ENCODE results near the gene PRKCH.

PRKCH gene

DNA sequence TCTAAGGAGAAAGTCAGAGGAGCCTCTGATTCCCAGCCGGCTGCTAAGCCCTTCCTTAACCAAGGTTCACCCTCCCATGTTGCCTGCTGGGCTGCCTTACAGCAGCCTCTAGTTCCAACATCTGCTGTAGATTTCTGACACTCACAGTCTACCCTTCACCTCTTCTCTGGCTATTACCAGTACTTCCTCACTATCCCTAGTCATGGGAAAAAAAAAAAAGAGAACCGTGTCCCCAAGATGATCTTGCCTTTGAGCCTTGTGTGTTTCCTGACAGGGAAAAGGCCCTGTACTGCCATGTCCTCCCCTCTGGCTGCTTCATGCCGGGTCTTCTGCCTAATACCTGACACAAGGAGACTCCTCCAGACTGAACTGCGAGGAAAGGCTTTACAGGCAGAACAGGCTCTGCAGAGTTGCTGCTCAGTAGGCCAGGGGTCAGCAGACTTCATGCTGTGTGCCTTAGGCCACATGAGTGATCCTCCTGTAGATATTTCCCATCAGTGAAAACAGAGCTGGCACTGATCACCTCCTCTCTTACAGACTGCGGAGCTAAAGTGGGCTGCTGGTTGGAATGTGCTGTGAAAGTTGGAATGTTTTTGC is 46.8 kb downstream of the PRKCH start:
- DNase-seq (ENCODE audit: low read depth) = no peak

DNA sequence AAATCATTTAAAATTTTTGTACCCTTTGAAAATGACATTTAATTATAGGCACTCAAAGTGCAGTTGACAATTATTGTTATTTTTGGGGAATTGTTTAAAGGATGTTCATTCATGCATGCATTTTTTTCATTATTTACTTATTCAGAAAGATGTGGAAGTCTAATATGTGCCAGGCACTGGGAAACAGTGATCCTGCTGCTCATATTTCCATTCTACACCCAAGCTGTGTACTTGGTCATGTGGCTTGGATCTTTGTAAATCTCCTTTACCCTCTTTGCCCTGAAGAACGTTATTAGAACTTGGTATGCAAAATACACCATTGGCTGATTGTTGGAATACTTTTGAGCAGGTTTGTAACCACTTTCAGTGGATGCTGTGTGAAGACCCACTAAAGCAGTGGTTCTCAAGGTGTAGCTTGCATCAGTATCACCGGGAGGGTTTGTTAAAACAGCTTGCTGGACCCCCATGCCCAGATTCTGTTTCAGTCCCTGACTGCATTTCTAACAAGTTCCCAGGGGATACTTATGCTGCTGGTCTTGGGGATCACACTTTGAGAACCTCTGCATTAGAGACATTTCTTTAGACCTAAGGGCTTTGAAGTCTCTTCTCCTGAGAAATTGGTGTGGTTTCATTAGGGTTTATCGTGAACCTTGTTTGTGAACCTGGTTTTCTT is 47.5 kb downstream of the PRKCH start:
- no peak for DNase-seq (ENCODE audit: low read depth)

DNA sequence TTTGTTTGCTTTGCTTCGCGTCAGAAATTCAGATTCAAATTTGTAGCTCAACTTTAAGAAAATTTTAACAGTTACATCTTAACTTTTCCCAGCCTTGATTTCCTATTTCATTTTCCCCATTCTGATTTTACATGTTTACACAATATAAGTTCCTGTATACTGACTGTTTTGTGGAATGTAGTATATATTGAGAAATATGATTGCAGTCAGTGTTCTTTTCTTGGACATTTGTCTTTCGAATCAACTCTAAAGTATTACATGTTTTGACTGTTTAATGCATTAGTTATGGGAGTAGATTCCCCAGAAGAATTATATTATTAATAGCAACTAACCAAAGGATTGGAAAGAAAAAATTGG is 48.1 kb downstream of the PRKCH start:
- DNase-seq (ENCODE audit: low read depth) = no peak

DNA sequence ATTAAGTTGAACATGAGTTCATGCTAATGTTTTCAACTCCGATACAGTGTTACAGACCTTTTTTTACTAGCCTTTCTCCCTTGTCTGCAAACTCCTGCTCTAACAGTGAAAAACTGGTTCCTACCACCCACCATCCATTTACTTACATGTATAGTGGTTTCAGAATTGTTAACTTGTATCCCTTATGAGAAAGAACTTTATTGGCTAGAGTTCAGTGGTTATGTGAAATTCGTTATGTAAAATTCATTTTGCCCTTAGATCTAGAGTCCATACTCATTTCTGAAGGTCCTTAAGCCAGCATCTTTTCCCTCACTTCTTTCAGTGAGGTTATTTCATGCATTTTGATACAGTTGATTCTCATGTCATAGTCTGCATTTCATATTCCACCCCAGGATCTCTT is 51.0 kb downstream of the PRKCH start:
- DNase-seq (ENCODE audit: low read depth) = no peak

DNA sequence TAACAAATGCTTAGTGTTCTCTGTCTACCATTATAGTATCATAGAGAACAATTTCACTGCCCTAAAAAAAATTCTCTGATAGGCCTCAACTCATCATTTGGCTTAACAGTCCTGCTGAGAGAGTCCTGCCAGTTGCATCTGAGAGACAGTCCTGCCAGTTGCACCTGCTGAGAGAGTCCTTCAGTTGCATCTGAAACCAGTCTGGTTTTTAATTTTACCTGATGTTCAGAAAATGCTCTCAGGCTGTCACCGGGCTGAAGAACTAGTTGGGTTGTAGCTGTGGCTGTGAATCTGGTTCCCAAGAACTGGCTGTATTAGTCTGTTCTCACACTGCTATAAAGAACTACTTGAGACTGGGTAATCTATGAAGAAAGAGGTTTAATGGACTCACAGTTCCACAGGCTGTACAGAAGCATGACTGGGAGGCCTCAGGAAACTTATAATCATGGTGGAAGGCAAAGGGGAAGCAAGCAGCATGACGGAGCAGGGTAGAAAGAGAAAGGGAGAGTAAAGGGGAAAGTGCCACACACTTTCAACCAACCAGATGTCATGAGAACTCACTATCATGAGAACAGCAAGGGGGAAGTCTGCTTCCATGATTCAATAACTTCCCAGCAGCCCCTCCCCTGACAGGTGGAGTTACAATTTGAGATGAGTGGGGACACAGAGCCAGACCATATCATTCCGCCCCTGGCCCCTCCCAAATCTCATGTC is 51.6 kb downstream of the PRKCH start:
- no peak for DNase-seq (ENCODE audit: low read depth)

DNA sequence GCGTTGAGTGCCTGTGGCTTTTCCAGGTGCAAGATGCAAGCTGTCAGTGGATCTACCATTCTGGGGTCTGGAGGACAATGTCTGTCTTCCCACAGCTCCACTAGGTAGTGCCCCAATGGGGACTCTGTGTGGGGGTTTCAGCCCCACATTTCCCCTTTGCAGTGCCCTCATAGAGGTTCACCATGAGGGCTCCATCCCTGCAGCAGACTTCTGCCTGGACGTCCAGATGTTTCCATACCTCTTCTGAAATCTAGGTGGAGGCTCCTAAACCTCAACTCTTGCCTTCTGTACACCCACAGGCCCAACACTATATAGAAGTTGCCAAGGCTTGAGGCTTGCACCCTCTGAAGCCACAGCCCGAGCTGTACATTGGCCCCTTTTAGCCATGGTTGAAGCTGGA is 52.9 kb downstream of the PRKCH start:
- no peak for DNase-seq (ENCODE audit: low read depth)

DNA sequence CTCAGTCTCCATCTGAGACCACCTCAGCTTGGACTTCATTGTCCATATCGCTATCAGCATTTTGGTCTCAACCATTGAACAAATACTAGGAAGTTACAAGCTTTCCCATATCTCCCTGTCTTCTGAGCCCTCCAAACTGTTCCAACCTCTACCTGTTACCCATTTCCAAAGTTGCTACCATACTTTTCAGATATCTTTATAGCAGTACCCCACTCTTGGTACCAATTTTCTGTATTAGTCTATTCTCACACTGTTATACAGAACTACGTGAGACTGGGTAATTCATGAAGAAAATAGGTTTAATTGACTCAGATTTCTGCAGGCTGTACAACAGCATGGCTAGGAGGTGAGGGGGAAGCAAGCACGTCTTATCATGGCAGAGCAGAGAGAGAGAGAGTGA is 53.8 kb downstream of the PRKCH start:
- no peak for DNase-seq (ENCODE audit: low read depth)

DNA sequence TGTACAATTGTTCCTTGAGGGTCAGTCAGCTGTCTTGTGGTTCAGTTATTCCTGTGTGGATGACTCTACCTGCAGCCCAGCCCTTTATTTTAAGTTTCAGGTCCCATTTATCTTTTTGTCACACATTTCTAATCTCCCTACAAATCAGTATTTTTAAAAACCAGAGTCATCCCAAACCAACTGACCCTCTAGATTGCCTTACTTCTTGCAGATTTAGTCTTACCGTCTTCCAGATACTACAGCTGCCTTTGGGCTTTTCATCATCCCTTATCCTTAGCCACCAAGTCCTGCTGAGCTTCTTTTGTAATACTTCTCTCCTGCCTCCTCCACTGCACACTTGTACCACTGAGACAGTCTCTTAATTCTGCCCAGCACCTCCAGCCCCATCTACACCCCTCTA is 54.9 kb downstream of the PRKCH start:
- DNase-seq (ENCODE audit: low read depth) = no peak

DNA sequence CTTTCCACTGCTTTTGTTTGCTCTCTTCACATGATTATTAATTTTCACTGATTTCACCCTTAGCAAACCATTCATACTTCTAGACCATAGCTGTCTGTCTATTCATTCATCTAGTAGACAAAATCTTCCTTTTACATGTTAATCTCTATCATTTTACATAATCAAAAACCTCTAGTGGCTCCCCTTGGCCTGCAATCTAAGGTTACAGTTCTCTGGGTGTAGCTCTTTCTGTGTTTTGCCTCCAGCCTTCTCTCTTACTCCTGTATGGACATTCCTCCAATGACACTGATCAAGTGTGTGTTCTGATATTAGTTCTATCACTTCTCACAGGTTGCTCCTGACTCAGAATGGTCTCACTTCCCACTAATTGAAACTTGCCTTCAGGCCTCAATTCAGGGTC is 56.4 kb downstream of the PRKCH start:
- DNase-seq (ENCODE audit: low read depth) = no peak

DNA sequence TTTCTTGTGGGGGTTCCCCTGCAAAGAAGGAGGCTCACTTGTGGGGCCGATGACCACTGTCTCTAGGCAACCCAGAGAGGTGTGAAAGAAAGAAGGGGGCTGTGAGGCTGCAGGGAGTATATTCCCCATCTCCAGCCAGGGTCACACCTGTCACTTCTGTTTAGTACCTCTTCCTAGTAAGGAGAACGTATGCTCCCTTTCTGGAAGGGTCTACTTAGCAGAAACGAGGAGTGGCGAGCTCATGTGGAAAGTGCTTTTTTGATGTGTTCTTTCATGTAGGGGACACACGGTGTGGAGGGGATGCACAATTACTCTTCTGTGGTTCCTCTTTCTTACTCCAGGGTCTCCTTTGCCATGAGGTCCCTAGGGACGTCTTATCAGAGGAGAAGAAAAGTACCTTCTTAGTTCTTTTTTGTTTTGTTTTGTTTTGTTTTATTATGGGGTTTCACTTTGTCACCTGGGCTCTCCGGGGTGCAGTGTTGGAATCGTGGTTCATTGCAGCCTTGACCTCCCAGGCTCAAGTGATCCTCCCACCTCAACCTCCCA is 58.3 kb downstream of the PRKCH start:
- DNase-seq (ENCODE audit: low read depth) = no peak

DNA sequence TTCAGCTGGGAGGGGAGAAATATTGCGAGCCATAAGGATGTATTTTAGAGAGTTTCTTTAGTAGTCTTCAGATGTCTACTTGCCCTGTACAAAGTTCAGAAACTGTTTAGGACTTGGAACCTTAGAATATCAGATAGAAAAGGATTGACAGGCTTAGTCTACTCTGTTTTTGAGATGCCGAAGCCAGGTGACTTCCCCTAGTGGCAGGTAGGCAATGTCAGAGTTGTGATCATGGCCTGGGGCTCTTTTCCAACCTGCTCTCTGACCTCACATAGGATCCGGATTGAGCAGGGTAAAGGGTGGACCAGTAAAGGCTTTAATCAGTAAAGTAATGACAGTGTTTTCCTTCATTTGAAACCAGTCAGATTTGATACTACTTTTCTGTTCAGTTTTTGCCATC is 59.6 kb downstream of the PRKCH start:
- DNase-seq (ENCODE audit: low read depth) = no peak

DNA sequence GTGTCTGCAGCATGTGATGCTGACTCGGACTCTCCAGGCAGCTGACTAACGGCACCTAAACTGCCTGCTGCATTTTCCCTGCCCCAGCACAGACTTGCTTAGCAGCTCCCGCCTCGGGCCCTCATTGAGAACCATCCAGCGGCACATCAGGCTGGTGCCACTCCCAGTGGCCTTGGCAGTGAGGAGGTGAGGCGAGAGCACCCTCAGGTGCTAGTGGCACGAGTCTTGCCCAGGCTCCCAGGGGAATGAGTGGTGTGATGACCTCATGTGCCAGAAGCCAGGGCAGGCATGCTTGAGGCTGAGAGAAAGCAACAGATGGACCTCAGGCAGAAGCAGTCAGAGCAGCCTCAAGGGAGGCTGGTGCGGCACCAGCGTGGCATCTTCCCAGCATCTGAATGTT is 60.2 kb downstream of the PRKCH start:
- no peak for DNase-seq (ENCODE audit: low read depth)

DNA sequence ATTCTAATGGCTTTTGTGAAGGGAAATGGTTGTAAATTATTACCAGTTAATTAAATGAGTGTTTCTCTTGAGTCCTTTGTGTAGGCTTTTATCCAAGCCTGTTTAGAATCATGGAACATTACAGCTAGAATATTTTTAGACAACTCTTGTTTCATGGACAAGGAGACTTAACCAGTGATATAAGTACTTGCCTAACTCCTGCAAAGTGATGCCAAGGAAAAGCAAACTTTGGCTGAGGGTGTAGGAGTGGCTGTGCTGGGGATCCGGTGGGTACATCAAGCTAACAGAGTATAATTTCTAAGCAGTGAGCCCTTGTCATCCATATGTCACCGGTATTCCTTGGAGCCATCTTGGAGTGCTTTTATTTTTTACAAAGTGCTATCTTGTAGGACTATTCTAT is 61.5 kb downstream of the PRKCH start:
- no peak for DNase-seq (ENCODE audit: low read depth)

DNA sequence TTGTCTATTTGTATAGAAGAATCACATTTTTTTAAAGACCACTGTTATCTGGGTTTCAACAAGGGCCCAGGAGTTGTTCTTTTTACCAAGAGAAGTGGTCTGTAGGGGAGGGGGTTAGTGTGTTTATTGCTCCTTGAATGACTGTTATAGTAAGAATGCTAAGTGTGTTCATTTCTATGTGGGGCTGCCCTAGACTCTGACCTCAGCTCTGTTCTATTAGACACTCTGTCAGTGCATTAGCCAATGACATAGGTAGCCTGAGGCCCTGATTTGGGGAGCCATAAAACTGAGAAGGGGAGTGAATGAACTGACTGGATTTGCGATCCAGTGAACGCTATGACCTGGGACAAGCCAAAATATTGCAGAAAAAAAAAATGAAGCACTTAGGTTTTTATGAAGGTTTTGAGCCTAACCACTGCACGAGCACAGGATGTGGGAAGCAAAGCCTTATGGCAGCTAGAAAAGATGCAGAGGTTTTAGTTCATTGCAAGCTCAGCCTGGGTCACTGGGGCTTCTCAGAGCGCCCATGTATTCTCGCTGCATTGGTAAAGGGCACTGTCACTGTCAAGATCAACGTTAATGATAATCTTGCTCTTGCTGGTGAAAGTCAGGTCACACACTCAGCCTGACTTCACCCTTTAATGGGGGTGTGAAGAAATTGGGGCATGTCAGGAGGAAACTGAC is 63.8 kb downstream of the PRKCH start:
- DNase-seq (ENCODE audit: low read depth) = no peak

DNA sequence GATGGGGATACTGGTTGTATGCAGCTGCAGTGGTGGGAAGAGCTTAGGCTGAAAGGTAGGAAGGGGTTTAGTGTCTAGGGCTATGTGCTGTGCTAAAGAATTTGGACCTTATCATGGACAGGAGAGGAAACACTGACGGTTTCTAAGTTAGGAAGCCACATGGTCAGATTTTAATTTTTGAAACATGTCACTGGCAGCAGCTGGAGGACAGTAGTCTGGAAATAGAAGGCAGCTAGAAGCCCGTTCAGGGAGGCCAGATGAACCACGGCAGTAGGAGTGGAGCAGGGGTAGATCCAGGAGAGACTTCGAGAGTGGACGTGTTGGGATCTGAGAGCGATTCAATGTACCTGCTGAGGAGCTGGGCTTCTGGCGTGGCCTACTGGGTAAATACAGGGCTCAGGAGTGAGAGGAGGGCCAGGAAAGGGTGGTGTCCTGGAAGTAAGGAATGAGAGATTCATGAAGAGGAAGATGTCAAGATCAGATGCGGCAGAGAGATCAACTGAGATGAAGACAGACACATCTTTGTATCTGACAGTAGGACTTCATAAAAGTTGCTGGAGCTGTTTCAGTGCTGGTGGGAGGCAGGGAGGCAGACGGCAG is 64.9 kb downstream of the PRKCH start:
- no peak for DNase-seq (ENCODE audit: low read depth)

DNA sequence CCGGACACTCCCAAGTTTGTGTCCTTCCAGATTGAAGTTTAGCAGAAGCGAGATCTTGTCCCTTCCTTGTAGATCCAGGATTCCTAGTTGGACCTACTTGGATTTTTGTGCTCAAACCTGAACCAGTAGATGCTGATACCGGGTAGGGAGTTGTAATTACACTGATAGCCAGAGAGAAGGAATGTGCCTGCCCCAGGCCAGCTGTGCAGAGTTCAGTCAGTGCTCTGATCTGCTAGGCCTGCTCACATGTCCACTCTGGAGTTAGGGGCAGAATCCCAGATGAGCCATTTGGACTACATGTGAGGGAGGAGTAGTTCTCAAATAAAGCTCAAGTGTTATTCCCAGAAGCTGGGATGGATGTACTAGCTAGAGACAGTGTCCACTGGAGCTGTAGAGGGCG is 65.7 kb downstream of the PRKCH start:
- DNase-seq (ENCODE audit: low read depth) = no peak

DNA sequence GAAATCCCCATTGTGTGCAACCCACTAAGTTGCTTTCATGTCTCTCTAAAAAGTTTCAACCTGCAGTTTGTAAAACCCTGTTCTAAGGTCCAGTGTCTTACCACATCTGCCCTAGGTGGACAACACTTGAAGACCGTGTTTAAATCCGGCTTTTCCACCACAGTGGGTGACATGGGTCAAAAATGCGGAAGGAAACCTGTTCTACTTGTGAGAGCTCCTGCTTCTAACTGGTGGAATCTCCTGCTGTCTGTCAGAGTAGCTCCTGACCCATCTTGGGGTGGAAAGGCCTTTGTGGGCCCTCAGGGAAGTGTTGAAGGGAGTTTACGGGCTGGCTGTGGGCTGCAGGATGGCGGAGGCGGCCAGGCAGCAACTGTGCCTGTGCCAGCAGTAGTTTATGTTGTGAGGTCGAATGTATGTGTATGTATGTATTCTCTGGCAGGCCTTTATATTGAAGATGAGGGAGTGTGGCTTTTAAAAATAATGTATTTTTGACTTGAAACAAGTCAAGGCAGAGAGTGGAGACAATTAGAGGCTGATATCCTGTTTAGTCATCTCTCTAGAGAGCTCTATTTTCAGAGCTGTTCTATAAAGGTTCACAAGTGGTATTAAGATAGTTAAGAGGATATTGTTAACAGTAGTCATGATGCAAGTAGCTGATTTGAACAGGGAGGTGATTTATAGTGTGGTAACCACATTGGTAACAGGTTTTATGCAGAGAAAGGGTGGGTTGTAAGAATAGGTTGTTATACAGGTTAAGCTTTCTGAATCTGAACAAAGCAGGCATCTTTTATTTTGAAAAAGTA is 67.0 kb downstream of the PRKCH start:
- DNase-seq (ENCODE audit: low read depth) = no peak

DNA sequence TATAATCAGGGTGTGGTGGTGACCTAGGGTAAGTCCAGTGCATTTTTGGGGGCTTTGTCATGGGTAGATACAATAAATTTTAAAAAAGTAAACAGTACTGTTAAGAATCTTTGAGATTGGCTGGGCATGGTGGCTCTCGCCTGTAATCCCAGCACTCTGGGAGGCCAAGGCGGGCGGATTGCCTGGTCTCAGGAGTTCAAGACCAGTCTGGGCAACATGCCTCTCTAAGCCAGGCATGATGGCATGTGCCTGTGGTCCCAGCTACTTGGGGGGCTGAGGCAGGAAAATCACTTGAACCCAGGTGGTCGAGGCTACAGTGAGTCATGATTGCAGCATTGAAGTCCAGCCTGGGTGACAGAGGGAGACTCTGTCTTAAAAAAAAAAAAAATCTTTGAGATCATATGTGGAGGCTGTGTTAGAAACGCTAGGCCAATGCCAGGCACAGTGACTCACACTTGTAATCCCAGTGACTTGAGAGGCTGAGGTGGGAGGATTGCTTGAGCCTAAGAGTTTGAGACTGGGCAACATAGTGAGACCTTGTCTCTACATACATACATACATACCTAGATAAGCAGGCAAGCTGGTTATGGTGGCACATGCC is 67.7 kb downstream of the PRKCH start:
- DNase-seq (ENCODE audit: low read depth) = no peak

DNA sequence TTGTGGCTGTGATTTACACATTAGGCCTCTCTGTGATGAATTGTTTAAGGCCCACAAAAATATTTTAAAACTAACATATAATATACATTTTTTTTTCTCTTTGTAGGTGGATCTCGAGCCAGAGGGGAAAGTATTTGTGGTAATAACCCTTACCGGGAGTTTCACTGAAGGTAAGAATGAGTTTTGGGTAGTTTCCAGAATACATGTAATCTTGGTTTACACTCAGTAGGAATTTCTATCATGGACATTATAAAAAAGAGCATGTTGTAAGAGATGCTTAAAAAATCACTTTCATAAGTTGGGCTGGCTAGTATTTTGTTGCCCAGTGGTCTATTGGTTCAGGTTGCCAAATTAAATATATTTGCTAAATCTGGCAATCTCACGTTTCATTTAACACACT is 69.7 kb downstream of the PRKCH start:
- DNase-seq (ENCODE audit: low read depth) = no peak

DNA sequence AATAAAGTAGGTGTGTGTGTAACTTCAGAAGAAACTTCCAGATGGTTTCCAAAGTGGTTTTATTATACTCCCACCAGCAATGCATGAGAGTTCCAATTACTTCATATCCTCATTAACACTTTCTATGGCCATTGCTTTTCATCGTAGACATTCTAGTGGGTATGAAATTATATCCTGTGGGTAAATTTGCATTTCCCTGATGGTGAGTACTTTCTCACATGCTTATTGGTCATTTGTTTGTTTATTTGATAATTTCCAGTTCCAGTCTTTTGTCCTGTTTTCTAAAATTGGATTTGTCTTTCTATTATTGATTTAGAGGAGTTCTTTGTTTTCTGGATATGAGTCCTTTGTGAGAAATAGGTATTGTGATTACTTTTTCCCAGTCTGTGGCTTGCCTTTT is 70.9 kb downstream of the PRKCH start:
- no peak for DNase-seq (ENCODE audit: low read depth)

DNA sequence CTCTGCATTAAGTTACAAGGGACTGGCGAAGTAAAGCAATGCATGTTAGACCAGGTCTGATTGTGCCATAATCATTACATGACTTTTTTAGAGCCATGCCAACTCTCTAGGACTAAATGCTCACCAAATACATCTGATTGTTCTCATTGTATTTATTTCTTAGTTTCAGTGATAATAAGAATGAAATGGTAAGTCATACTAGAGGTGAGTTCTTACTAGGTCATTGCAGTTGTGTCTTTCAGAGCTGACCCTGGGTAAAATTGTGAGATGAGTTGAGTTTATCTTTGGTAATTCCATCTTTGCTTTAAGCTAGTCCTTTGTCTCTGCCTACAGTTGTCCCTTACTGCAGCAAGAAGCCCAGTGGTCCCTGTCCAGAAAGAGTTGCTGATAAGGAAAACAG is 73.2 kb downstream of the PRKCH start:
- DNase-seq (ENCODE audit: low read depth) = no peak
